ENCODE measurements around the gene DAB2IP. TPM values are rescaled to one million over a fixed set of nuclear protein-coding genes. Genes with fewer than 3 reads are reported as not detected.

Gene DAB2IP
- total and polyA plus RNA-seq, 2 donors from 2014 or later: 33.8 to 105 TPM

- Histone ChIP-seq H3K4me3 (ENCODE audit: low read length in 3 of 3) (no peak overlapping the region), H3K36me3 (ENCODE audit: control insufficient read depth in 2 of 3, insufficient read depth in 3 of 3, low read length in 3 of 3) (no peaks in the 10 kb centered on the region), H3K9me3 (ENCODE audit: control insufficient read depth in 2 of 3, insufficient read depth in 1 of 3, low read length in 3 of 3) (peaks cover 0 to 9% (median 2%) of the 10 kb centered on the region in 3 donors), H3K9ac (ENCODE audit: low read length in 3 of 3) (no peak overlapping the region), H3K4me1 (ENCODE audit: control insufficient read depth in 2 of 3, insufficient read depth in 2 of 3, low read depth in 1 of 3, low read length in 3 of 3) (no peaks in the 10 kb centered on the region), H3K27ac (ENCODE audit: low read depth in 2 of 2, low read length in 2 of 2) (no peak overlapping the region), H3K27me3 (ENCODE audit: control insufficient read depth, insufficient read depth, low read length) (no peaks in the 10 kb centered on the region)
- DNase-seq (no peak), FAIRE-seq (no peak)
- no peak for TF ChIP-seq CTCF (IDR thresholded peaks at IDR 0.05; ENCODE audit: borderline replicate concordance, extremely low read depth, insufficient read depth)
- intact Hi-C loops (cut with DNase I): no loop called here
Observed at GRCh38 chr9:121802753-121803152, 151.3 kb downstream of the DAB2IP start.

- FAIRE-seq: no peak
- TF ChIP-seq CTCF (IDR thresholded peaks at IDR 0.05; ENCODE audit: borderline replicate concordance, extremely low read depth, insufficient read depth): no peak
- DNase-seq: no peak
- Histone ChIP-seq H3K27ac (ENCODE audit: low read depth in 2 of 2, low read length in 2 of 2) (no peak overlapping the region), H3K9ac (ENCODE audit: low read length in 3 of 3) (no peak overlapping the region), H3K9me3 (ENCODE audit: control insufficient read depth in 2 of 3, insufficient read depth in 1 of 3, low read length in 3 of 3) (peaks cover 0 to 9% (median 2%) of the 10 kb centered on the region in 3 donors), H3K27me3 (ENCODE audit: control insufficient read depth, insufficient read depth, low read length) (no peaks in the 10 kb centered on the region), H3K36me3 (ENCODE audit: control insufficient read depth in 2 of 3, insufficient read depth in 3 of 3, low read length in 3 of 3) (no peaks in the 10 kb centered on the region), H3K4me1 (ENCODE audit: control insufficient read depth in 2 of 3, insufficient read depth in 2 of 3, low read depth in 1 of 3, low read length in 3 of 3) (no peaks in the 10 kb centered on the region), H3K4me3 (ENCODE audit: low read length in 3 of 3) (no peak overlapping the region)
- intact Hi-C loops (cut with DNase I): no loop called here
Observed at GRCh38 chr9:121807069-121807822, 155.8 kb downstream of the DAB2IP start.

- DNase-seq: peak in 3 of 5 donors; percentile 66 to 70 (median 66)
- Histone ChIP-seq H3K9me3 (ENCODE audit: control insufficient read depth in 2 of 3, insufficient read depth in 1 of 3, low read length in 3 of 3) (peaks cover 0 to 9% (median 2%) of the 10 kb centered on the region in 3 donors), H3K27ac (ENCODE audit: low read depth in 2 of 2, low read length in 2 of 2) (no peak overlapping the region), H3K36me3 (ENCODE audit: control insufficient read depth in 2 of 3, insufficient read depth in 3 of 3, low read length in 3 of 3) (no peaks in the 10 kb centered on the region), H3K9ac (ENCODE audit: low read length in 3 of 3) (no peak overlapping the region), H3K4me3 (ENCODE audit: low read length in 3 of 3) (no peak overlapping the region), H3K4me1 (ENCODE audit: control insufficient read depth in 2 of 3, insufficient read depth in 2 of 3, low read depth in 1 of 3, low read length in 3 of 3) (no peaks in the 10 kb centered on the region), H3K27me3 (ENCODE audit: control insufficient read depth, insufficient read depth, low read length) (no peaks in the 10 kb centered on the region)
- FAIRE-seq: no peak
- intact Hi-C loops (cut with DNase I): no loop called here
- TF ChIP-seq CTCF (IDR thresholded peaks at IDR 0.05; ENCODE audit: borderline replicate concordance, extremely low read depth, insufficient read depth): no peak
Observed at GRCh38 chr9:121807823-121808278, 156.4 kb downstream of the DAB2IP start.

Data from kidney (tissue), 14 donors.